Psoas muscle (tissue), 8 donors: ENCODE data around the gene MAP4K3. TPM values are rescaled to one million over a fixed set of nuclear protein-coding genes. Genes with fewer than 3 reads are reported as not detected.

Source experiments
- ATAC-seq, 4 donors: fragments of 200-7000 bp; cut with Tn5 transposase; one replicate each; pipeline ENCODE4 v1.9.1; 2020; ENCODE audit warnings: moderate library complexity in 3 of 4, mild to moderate bottlenecking in 2 of 4
- DNase-seq, 2 donors: peaks; one replicate each; pipeline ENCODE4 v3.0.0-alpha.2; 2020
- H3K27ac ChIP-seq: fragments of 200-600 bp; one replicate; pipeline ENCODE4 v1.8.0; 2022
- H3K27me3 ChIP-seq, 3 donors: fragments of 200-600 bp in 1 of 3; one replicate each; pipeline versions ENCODE4 v1.6.1 to v1.8.0; 2013 to 2022; ENCODE audit warnings: low read length in 2 of 3, mild to moderate bottlenecking in 2 of 3, moderate library complexity in 1 of 3; ENCODE audit not compliant: insufficient read depth in 3 of 3
- H3K36me3 ChIP-seq, 2 donors: fragments of 200-600 bp in 1 of 2; one replicate each; pipeline versions ENCODE4 v1.6.1 to v1.8.0; 2013 to 2022; ENCODE audit warnings: low read depth in 1 of 2, mild to moderate bottlenecking in 1 of 2, moderate library complexity in 1 of 2; ENCODE audit not compliant: insufficient read depth in 1 of 2
- H3K4me1 ChIP-seq: fragments of 200-600 bp; one replicate; pipeline ENCODE4 v1.8.0; 2022
- H3K4me3 ChIP-seq: fragments of 200-600 bp; one replicate; pipeline ENCODE4 v1.8.0; 2022; ENCODE audit warnings: mild to moderate bottlenecking
- H3K9me3 ChIP-seq: fragments of 200-600 bp; one replicate; pipeline ENCODE4 v1.8.0; 2022
- CTCF ChIP-seq: fragments of 200-600 bp; IDR thresholded peaks from one replicate; pipeline ENCODE4 v1.8.0; 2022; ENCODE audit warnings: antibody characterized with exemption
- WGBS, 3 donors: extraction: QIAGEN DNeasy Blood & Tissue Kit; methylation state at CpG; one replicate each; pipeline versions ENCODE4 v1.1.6 to v1.1.7; 2013; 5-methylcytosine and 5-hydroxymethylcytosine counted together
- intact Hi-C, 2 donors: fragments of 100-400 bp; cut with DNase I; formaldehyde crosslinking; loops; one replicate each; pipeline versions ENCODE4 v1.11.0 to v1.14.2; 2022
- polyA plus RNA-seq, 3 donors: library from polyadenylated mRNA; stranded (reverse); fragments of 200-250 nt; gene quantifications; one replicate each; pipeline ENCODE4 v1.2.3, GENCODE V29; 2013
- total RNA-seq, 4 donors: library from RNA; stranded (reverse); fragmentation: NEBNext Ultra II Directional in 2 of 4; extraction: Animal tissue kit (Norgen Biotek cat#: 25700) in 2 of 4; gene quantifications; one replicate each; pipeline versions ENCODE4 v1.2.1 to v1.2.4, GENCODE V29; 2021 to 2023
- donor health status: healthy with polysubstance abuse.
- donor health status: DM: no; HTN: no; CAD: no; lungs with moderate emphysema.
- donor health status: Bipolar disorder and iron deficiency.
- donor health status: healthy.
- donor health status: DM: yes; HTN: yes; CAD: no.
- donor health status: DM: no; HTN: no; CAD: no.
- donor health status: DM: no; HTN: no; CAD: no.
- donor health status: DM: yes; HTN: yes; CAD: no.

Gene MAP4K3
- total and polyA plus RNA-seq, 7 donors = 8.4 to 47.7 (median 31.0) TPM

GRCh38 chr2:39240758-39241157 lies 196.3 kb downstream of the MAP4K3 start:
- Histone ChIP-seq H3K4me1 (no peaks in the 10 kb centered on the region), H3K9me3 (peaks cover 9% of the 10 kb centered on the region), H3K36me3 (no peaks in the 10 kb centered on the region), H3K27me3 (no peaks in the 10 kb centered on the region), H3K27ac (no peak overlapping the region), H3K4me3 (no peak overlapping the region)
- WGBS, 3 donors = 73 to 83% (median 76%) methylated on average over 6 of the region's 6 CpGs
- no peak for TF ChIP-seq CTCF
- ATAC-seq = no peak
- no peak for DNase-seq
- intact Hi-C loops = no loop called here

GRCh38 chr2:39234754-39235153 lies 202.3 kb downstream of the MAP4K3 start:
- Histone ChIP-seq H3K36me3 (no peaks in the 10 kb centered on the region), H3K27me3 (no peaks in the 10 kb centered on the region), H3K9me3 (peaks cover 9% of the 10 kb centered on the region), H3K4me1 (no peaks in the 10 kb centered on the region), H3K4me3 (no peak overlapping the region), H3K27ac (no peak overlapping the region)
- 91 to 96% (median 95%) methylated on average over 1 of the region's 1 CpG for WGBS, 3 donors
- ATAC-seq (no peak), DNase-seq (no peak)
- no peak for TF ChIP-seq CTCF
- intact Hi-C loops = no loop called here

- Histone ChIP-seq H3K4me3 (no peak overlapping the region), H3K4me1 (no peaks in the 10 kb centered on the region), H3K9me3 (peaks cover 5% of the 10 kb centered on the region), H3K27me3 (no peaks in the 10 kb centered on the region), H3K27ac (no peak overlapping the region), H3K36me3 (no peaks in the 10 kb centered on the region)
- ATAC-seq (no peak), DNase-seq (no peak)
- TF ChIP-seq CTCF = no peak
- intact Hi-C loops = no loop called here
These were observed 204.9 kb downstream of the MAP4K3 start for GRCh38 chr2:39232141-39232540.

- Histone ChIP-seq H3K9me3 (no peaks in the 10 kb centered on the region), H3K27ac (no peak overlapping the region), H3K4me3 (peak overlapping the region; percentile 2), H3K27me3 (no peaks in the 10 kb centered on the region), H3K36me3 (no peaks in the 10 kb centered on the region), H3K4me1 (no peaks in the 10 kb centered on the region)
- ATAC-seq = peak in 2 of 4 donors; percentile 11 to 53
- no peak for DNase-seq
- no peak for TF ChIP-seq CTCF
- intact Hi-C loops = loop anchor here (1.0 to 2.0 kb wide), 2 partner anchors 108 to 170 kb away; no protein-coding TSS in a partner anchor
- 38 to 40% (median 39%) methylated on average over 19 of the region's 19 CpGs for WGBS, 3 donors
These were observed 208.5 kb downstream of the MAP4K3 start for GRCh38 chr2:39228413-39229209.
